ENCODE data around the gene NOS2. TPM values are rescaled to one million over a fixed set of nuclear protein-coding genes. Genes with fewer than 3 reads are reported as not detected.
"Not testable (repeated sequence)": the region's sequence is repeated elsewhere in the genome, so short reads cannot be mapped to it uniquely, and the experiment has no call there.

Gene NOS2
- total RNA-seq, 1 experiment from 2014 or later, result 19.0 TPM

GRCh38 chr17:27748360-27748825 is 51.9 kb downstream of the NOS2 start:
- H3K36me3 ChIP-seq (ENCODE audit: control insufficient read depth, insufficient read depth, low read length), result no peaks in the 10 kb centered on the region
- H3K4me1 ChIP-seq, result no peaks in the 10 kb centered on the region
- no peak for TF ChIP-seq CTCF (IDR thresholded peaks at IDR 0.05; ENCODE audit: insufficient read depth in 1 of 2, low read depth in 1 of 2, low read length in 1 of 2, severe bottlenecking in 1 of 2, unreplicated experiment in 1 of 2)
- ChIA-PET CTCF (interaction anchor here (0.8 to 2.9 kb wide), 11 partner anchors 8 to 145 kb away, joined by 3 to 25 read pairs (median 4); no protein-coding TSS in a partner anchor), POLR2A (interaction anchor here (0.6 kb wide), 1 partner anchor 144 kb away, joined by 3 read pairs; no protein-coding TSS in a partner anchor)
- H3K4me3 ChIP-seq (ENCODE audit: low read depth, low read length), result no peak overlapping the region
- no peaks in the 10 kb centered on the region for H3K36me3 Mint-ChIP-seq (ENCODE audit: insufficient read depth, unreplicated experiment)
- no peaks in the 10 kb centered on the region for H3K4me1 Mint-ChIP-seq (ENCODE audit: low read depth, unreplicated experiment)
- no peak overlapping the region for H3K27ac Mint-ChIP-seq (ENCODE audit: unreplicated experiment)
- H3K9me3 ChIP-seq, result no peaks in the 10 kb centered on the region
- intact Hi-C loops (cut with micrococcal nuclease; ENCODE audit: unreplicated experiment), result no loop called here
- H3K9me3 Mint-ChIP-seq (ENCODE audit: unreplicated experiment), result no peaks in the 10 kb centered on the region
- peak in 1 of 2 experiments; percentile 10 for DNase-seq
- H3K27me3 ChIP-seq (replicated peaks; ENCODE audit: control insufficient read depth, insufficient read depth, low read length), result no peaks in the 10 kb centered on the region
- no peaks in the 10 kb centered on the region for H3K27me3 Mint-ChIP-seq (ENCODE audit: insufficient read depth, unreplicated experiment)
- no peak overlapping the region for H3K4me3 Mint-ChIP-seq (ENCODE audit: unreplicated experiment)
- BruUV-seq (replicated peaks), result no TSS peak

- Histone ChIP-seq H3K36me3 (ENCODE audit: control insufficient read depth, insufficient read depth, low read length) (no peaks in the 10 kb centered on the region), H3K9me3 (no peaks in the 10 kb centered on the region), H3K27me3 (replicated peaks; ENCODE audit: control insufficient read depth, insufficient read depth, low read length) (no peaks in the 10 kb centered on the region), H3K4me1 (no peaks in the 10 kb centered on the region), H3K4me3 (ENCODE audit: low read depth, low read length) (no peak overlapping the region)
- no peak overlapping the region for H3K4me3 Mint-ChIP-seq (ENCODE audit: unreplicated experiment)
- no peaks in the 10 kb centered on the region for H3K9me3 Mint-ChIP-seq (ENCODE audit: unreplicated experiment)
- peak; percentile 81 to 83 for DNase-seq
- no peaks in the 10 kb centered on the region for H3K27me3 Mint-ChIP-seq (ENCODE audit: insufficient read depth, unreplicated experiment)
- no TSS peak for BruUV-seq (replicated peaks)
- TF ChIP-seq CTCF (IDR thresholded peaks at IDR 0.05; ENCODE audit: insufficient read depth in 1 of 2, low read depth in 1 of 2, low read length in 1 of 2, severe bottlenecking in 1 of 2, unreplicated experiment in 1 of 2), result peak; percentile 88 to 97
- ChIA-PET CTCF (interaction anchor here (0.8 to 2.9 kb wide), 10 partner anchors 9 to 146 kb away, joined by 3 to 25 read pairs (median 5); no protein-coding TSS in a partner anchor), POLR2A (interaction anchor here (0.6 kb wide), 1 partner anchor 145 kb away, joined by 3 read pairs; no protein-coding TSS in a partner anchor)
- intact Hi-C loops (cut with micrococcal nuclease; ENCODE audit: unreplicated experiment), result no loop called here
- H3K36me3 Mint-ChIP-seq (ENCODE audit: insufficient read depth, unreplicated experiment), result no peaks in the 10 kb centered on the region
- H3K27ac Mint-ChIP-seq (ENCODE audit: unreplicated experiment), result no peak overlapping the region
- H3K4me1 Mint-ChIP-seq (ENCODE audit: low read depth, unreplicated experiment), result no peaks in the 10 kb centered on the region
These were observed 52.6 kb downstream of the NOS2 start for GRCh38 chr17:27747462-27748359.

GRCh38 chr17:27746881-27747280 is 53.4 kb downstream of the NOS2 start:
- Mint-ChIP-seq H3K4me1 (ENCODE audit: low read depth, unreplicated experiment) (no peaks in the 10 kb centered on the region), H3K27me3 (ENCODE audit: insufficient read depth, unreplicated experiment) (no peaks in the 10 kb centered on the region), H3K4me3 (ENCODE audit: unreplicated experiment) (no peak overlapping the region), H3K9me3 (ENCODE audit: unreplicated experiment) (no peaks in the 10 kb centered on the region), H3K36me3 (ENCODE audit: insufficient read depth, unreplicated experiment) (no peaks in the 10 kb centered on the region), H3K27ac (ENCODE audit: unreplicated experiment) (no peak overlapping the region)
- Histone ChIP-seq H3K9me3 (no peaks in the 10 kb centered on the region), H3K27me3 (replicated peaks; ENCODE audit: control insufficient read depth, insufficient read depth, low read length) (no peaks in the 10 kb centered on the region), H3K4me1 (no peaks in the 10 kb centered on the region), H3K36me3 (ENCODE audit: control insufficient read depth, insufficient read depth, low read length) (no peaks in the 10 kb centered on the region), H3K4me3 (ENCODE audit: low read depth, low read length) (no peak overlapping the region)
- peak in 1 of 2 experiments; percentile 33 for DNase-seq
- ChIA-PET CTCF (no interaction called here), POLR2A (interaction anchor here (0.6 kb wide), 1 partner anchor 138 kb away, joined by 4 read pairs; no protein-coding TSS in a partner anchor)
- BruUV-seq (replicated peaks), result no TSS peak
- TF ChIP-seq CTCF (IDR thresholded peaks at IDR 0.05; ENCODE audit: insufficient read depth in 1 of 2, low read depth in 1 of 2, low read length in 1 of 2, severe bottlenecking in 1 of 2, unreplicated experiment in 1 of 2), result no peak
- intact Hi-C loops (cut with micrococcal nuclease; ENCODE audit: unreplicated experiment), result no loop called here

- H3K4me3 Mint-ChIP-seq (ENCODE audit: unreplicated experiment); H3K4me1 ChIP-seq; H3K27me3 ChIP-seq (replicated peaks; ENCODE audit: control insufficient read depth, insufficient read depth, low read length); H3K9me3 Mint-ChIP-seq (ENCODE audit: unreplicated experiment); CTCF ChIA-PET; intact Hi-C loops (cut with micrococcal nuclease; ENCODE audit: unreplicated experiment); DNase-seq; H3K27ac Mint-ChIP-seq (ENCODE audit: unreplicated experiment); H3K4me3 ChIP-seq (ENCODE audit: low read depth, low read length); H3K9me3 ChIP-seq; H3K27me3 Mint-ChIP-seq (ENCODE audit: insufficient read depth, unreplicated experiment); H3K36me3 Mint-ChIP-seq (ENCODE audit: insufficient read depth, unreplicated experiment); H3K4me1 Mint-ChIP-seq (ENCODE audit: low read depth, unreplicated experiment); BruUV-seq (replicated peaks); H3K36me3 ChIP-seq (ENCODE audit: control insufficient read depth, insufficient read depth, low read length): not testable (repeated sequence)
- POLR2A ChIA-PET, result interaction anchor here (0.6 kb wide), 1 partner anchor 138 kb away, joined by 4 read pairs; no protein-coding TSS in a partner anchor
These were observed 54.0 kb downstream of the NOS2 start for GRCh38 chr17:27746320-27746719.

Data from Caco-2 (cell line).